Activated CD4-positive, alpha-beta T cell treated with anti-CD3 and anti-CD28 coated beads, Interleukin-2, amount 50 U/mL, for 1 hour (primary cell): ENCODE data around the gene UROC1.

ENCODE experiments used
- DNase-seq: peaks from one replicate; pipeline ENCODE4 v3.0.0-alpha.2; 2020

The UROC1 gene

GRCh38 chr3:126476166-126477060 lies 41.2 kb downstream of the UROC1 start:
- no peak for DNase-seq

GRCh38 chr3:126475413-126476114 lies 42.0 kb downstream of the UROC1 start, which contains the start of gene ZXDC:
Gene ZXDC (minus strand): TSS chr3:126475891. CDS start chr3:126475865, 26 bp downstream.
- peak; percentile 90 for DNase-seq

- DNase-seq = peak; percentile 16
Measured at GRCh38 chr3:126474498-126475412, 42.8 kb downstream of the UROC1 start.

GRCh38 chr3:126473292-126474168 lies 44.0 kb downstream of the UROC1 start:
- DNase-seq = no peak

- no peak for DNase-seq
Measured at GRCh38 chr3:126472277-126473006, 45.1 kb downstream of the UROC1 start.

GRCh38 chr3:126469479-126469878 lies 48.1 kb downstream of the UROC1 start:
- DNase-seq = no peak

- DNase-seq = no peak
Measured at GRCh38 chr3:126468028-126468891, 49.3 kb downstream of the UROC1 start.

GRCh38 chr3:126467611-126467955 lies 50.0 kb downstream of the UROC1 start:
- no peak for DNase-seq

- DNase-seq = no peak
Measured at GRCh38 chr3:126466886-126467610, 50.5 kb downstream of the UROC1 start.

- no peak for DNase-seq
Measured at GRCh38 chr3:126465928-126466544, 51.5 kb downstream of the UROC1 start.

- DNase-seq = no peak
Measured at GRCh38 chr3:126464997-126465396, 52.6 kb downstream of the UROC1 start.

- no peak for DNase-seq
Measured at GRCh38 chr3:126464494-126464893, 53.1 kb downstream of the UROC1 start.

- DNase-seq = no peak
Measured at GRCh38 chr3:126464093-126464492, 53.5 kb downstream of the UROC1 start.

GRCh38 chr3:126463521-126463920 lies 54.1 kb downstream of the UROC1 start:
- no peak for DNase-seq

- DNase-seq = no peak
Measured at GRCh38 chr3:126461450-126462070, 56.0 kb downstream of the UROC1 start.

- DNase-seq = no peak
Measured at GRCh38 chr3:126460381-126460780, 57.2 kb downstream of the UROC1 start.

- DNase-seq = no peak
Measured at GRCh38 chr3:126459763-126460127, 57.8 kb downstream of the UROC1 start.

- no peak for DNase-seq
Measured at GRCh38 chr3:126459111-126459762, 58.3 kb downstream of the UROC1 start.
